A549 (cell line): ENCODE measurements around the gene PPM1L.

Source experiments
- CEBPB ChIP-seq, 2 experiments: fragments of >200 bp in 1 of 2; sonication (Bioruptor Twin) in 1 of 2; formaldehyde crosslinking in 1 of 2; IDR thresholded peaks; 2 replicates each; pipeline ENCODE4 v1.6.1; 2012 to 2016
- HEYL ChIP-seq: fragments of 250-450 bp; sonication (Bioruptor Pico); IDR thresholded peaks from 2 replicates; pipeline ENCODE4 v1.8.0; 2021; ENCODE audit warnings: mild to moderate bottlenecking, moderate library complexity
- KDM5A ChIP-seq: fragments of 200-600 bp; sonication (generic); IDR thresholded peaks from 2 replicates; pipeline ENCODE4 v1.6.1; 2016; ENCODE audit warnings: antibody characterized with exemption, mild to moderate bottlenecking
- MYC ChIP-seq: IDR thresholded peaks from 2 replicates; pipeline ENCODE4 v1.6.1; 2012; ENCODE audit warnings: mild to moderate bottlenecking, inconsistent platforms, low read length, improper control_type of control experiment, borderline replicate concordance
- NFE2L2 ChIP-seq: fragments of 150-350 bp; conservative IDR thresholded peaks from 2 replicates; pipeline ENCODE4 v1.6.1; 2014; ENCODE audit warnings: low read length
- NR3C1 ChIP-seq: fragments of >200 bp; sonication (Bioruptor Twin); formaldehyde crosslinking; IDR thresholded peaks from 3 replicates; pipeline ENCODE4 v1.6.1; 2017
- POLR2A ChIP-seq: IDR thresholded peaks from 2 replicates; pipeline ENCODE4 v1.6.1; 2012; ENCODE audit warnings: mild to moderate bottlenecking, low read length
- RARB ChIP-seq: fragments of 250-450 bp; sonication (Bioruptor Pico); IDR thresholded peaks from 2 replicates; pipeline ENCODE4 v1.8.0; 2021; ENCODE audit warnings: mild to moderate bottlenecking, moderate library complexity
- TF ChIP-seq, protein P1 (sequence below): fragments of 200-600 bp; sonication (generic); IDR thresholded peaks from 2 replicates; pipeline ENCODE4 v1.6.1; 2016; ENCODE audit warnings: antibody characterized with exemption, mild to moderate bottlenecking, moderate library complexity

DNA sequence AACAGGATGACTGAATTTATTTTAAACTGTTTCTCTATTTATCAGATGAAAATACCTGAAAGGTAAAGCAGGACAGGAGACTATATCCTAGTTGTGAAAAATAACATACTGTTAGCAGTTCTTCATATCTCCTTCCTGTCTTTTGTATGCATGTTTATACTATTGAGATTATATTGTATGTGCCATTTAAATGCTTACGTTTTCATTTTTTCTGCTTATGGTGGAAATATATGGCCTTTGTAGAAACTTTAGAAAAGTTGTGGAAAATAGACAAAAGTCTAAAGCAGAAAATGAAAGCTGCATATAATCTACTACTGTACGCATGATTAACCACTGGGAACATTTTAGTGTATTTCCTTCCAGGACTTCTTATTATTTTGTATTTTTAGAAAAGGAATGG lies 2.1 kb upstream of the PPM1L start:
- TF ChIP-seq RARB (CRISPR knock-in tag) (no peak), MYC (no peak), NFE2L2 (no peak), KDM5A (no peak), POLR2A (no peak), NR3C1 (no peak), CEBPB (IDR thresholded peaks at IDR 0.05) (no peak), HEYL (CRISPR knock-in tag) (no peak)
- TF ChIP-seq, protein P1, sequence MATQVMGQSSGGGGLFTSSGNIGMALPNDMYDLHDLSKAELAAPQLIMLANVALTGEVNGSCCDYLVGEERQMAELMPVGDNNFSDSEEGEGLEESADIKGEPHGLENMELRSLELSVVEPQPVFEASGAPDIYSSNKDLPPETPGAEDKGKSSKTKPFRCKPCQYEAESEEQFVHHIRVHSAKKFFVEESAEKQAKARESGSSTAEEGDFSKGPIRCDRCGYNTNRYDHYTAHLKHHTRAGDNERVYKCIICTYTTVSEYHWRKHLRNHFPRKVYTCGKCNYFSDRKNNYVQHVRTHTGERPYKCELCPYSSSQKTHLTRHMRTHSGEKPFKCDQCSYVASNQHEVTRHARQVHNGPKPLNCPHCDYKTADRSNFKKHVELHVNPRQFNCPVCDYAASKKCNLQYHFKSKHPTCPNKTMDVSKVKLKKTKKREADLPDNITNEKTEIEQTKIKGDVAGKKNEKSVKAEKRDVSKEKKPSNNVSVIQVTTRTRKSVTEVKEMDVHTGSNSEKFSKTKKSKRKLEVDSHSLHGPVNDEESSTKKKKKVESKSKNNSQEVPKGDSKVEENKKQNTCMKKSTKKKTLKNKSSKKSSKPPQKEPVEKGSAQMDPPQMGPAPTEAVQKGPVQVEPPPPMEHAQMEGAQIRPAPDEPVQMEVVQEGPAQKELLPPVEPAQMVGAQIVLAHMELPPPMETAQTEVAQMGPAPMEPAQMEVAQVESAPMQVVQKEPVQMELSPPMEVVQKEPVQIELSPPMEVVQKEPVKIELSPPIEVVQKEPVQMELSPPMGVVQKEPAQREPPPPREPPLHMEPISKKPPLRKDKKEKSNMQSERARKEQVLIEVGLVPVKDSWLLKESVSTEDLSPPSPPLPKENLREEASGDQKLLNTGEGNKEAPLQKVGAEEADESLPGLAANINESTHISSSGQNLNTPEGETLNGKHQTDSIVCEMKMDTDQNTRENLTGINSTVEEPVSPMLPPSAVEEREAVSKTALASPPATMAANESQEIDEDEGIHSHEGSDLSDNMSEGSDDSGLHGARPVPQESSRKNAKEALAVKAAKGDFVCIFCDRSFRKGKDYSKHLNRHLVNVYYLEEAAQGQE = no peak
